ENCODE results near the gene CDH20. TPM values are rescaled to one million over a fixed set of nuclear protein-coding genes. Genes with fewer than 3 reads are reported as not detected.

CDH20 gene
- total RNA-seq, 2 donors from 2014 or later, result 0.14 to 0.19 TPM

DNA sequence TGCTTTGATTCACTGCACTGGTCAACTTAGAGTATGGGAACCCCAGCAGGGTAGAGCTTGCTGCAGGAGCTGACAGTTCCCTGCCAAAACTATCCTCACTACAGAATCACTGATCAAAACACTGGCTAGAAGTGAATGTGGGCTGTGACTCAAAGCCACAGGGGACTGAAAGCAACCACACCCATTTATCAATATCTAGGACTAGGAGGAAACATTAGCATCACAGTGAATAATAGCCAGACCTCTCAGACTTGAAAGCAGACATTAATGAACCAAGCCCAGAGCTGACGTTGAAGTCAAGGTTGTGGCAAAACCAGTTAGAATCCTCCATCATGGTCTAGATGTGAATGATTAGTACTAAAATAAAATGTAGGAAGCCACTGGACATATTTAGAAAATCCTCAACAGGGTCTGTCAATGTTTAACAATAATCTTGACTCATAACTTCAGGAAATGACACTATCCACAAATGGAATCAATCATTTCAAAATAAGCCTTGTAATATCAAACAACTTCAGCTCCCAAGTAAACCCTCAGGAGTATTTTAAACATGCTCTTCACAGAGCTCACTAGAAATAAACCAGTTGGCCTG, 131.4 kb downstream of the CDH20 start:
- no peaks in the 10 kb centered on the region for H3K4me1 Mint-ChIP-seq (ENCODE audit: low read depth)
- no peak overlapping the region for H3K27ac Mint-ChIP-seq
- no peaks in the 10 kb centered on the region for H3K36me3 Mint-ChIP-seq (ENCODE audit: insufficient read depth in 2 of 2)
- H3K4me3 Mint-ChIP-seq, result no peak overlapping the region
- DNase-seq (no peak), ATAC-seq (replicated peaks in 1 of 2) (no peak)
- H3K27me3 Mint-ChIP-seq (ENCODE audit: low read depth), result peaks cover 10% of the 10 kb centered on the region
- no peaks in the 10 kb centered on the region for H3K9me3 Mint-ChIP-seq

DNA sequence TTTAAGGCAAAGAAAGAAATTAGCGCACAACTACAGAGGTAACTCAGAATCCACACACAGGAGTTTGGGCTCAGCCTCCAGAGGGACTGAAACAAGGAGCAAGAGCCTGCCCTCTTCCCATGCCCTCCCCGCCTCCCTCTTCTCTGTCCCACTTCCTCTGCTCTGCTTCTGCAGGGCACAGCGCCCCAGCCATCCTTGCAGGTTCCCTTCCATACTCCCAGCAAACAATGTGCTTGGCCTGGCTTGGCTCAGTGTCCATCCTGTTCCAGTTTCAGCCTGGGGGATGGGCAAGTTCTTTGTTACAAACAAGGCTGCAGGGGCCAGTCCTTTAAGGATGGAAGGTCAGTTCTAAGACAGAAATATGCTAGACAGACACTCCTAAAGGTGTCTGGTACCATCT, 133.5 kb downstream of the CDH20 start:
- no peaks in the 10 kb centered on the region for H3K9me3 Mint-ChIP-seq
- H3K36me3 Mint-ChIP-seq (ENCODE audit: insufficient read depth in 2 of 2), result no peaks in the 10 kb centered on the region
- H3K27me3 Mint-ChIP-seq (ENCODE audit: low read depth), result peaks cover 10% of the 10 kb centered on the region
- H3K4me3 Mint-ChIP-seq, result no peak overlapping the region
- H3K4me1 Mint-ChIP-seq (ENCODE audit: low read depth), result no peaks in the 10 kb centered on the region
- no peak for DNase-seq
- H3K27ac Mint-ChIP-seq, result no peak overlapping the region
- ATAC-seq (replicated peaks in 1 of 2), result no peak

DNA sequence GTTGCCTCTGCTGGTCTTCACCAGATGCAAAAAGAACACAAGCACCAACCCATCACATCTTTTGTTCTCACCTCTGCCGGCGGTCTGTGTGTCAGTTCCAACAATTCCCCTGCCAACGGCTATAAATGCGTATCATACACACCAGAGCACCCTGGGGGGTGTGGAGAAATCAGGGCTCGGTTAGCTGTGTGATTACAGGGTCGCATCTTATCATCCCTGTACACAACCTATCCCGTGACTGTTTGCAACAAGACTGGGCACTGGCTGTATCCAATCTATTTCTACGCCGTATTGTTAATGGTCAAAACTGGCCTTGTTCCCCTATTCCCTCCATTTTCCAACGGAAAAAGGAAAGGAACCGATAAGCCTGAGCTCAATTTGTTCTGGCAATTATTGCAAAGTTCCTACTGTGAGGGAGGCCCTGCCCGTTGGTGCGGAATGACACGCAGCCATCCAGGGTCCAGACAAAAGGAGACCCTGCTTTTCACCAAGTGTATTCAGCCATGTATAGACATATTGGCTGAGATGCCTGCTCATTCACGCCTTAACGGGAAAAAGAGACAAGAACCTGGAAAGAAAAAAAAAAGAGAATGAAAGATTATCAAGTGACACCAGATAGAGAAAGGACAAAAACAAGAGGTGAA, 136.9 kb downstream of the CDH20 start:
- no peaks in the 10 kb centered on the region for H3K4me1 Mint-ChIP-seq (ENCODE audit: low read depth)
- DNase-seq (no peak), ATAC-seq (replicated peaks in 1 of 2) (no peak)
- no peak overlapping the region for H3K27ac Mint-ChIP-seq
- H3K4me3 Mint-ChIP-seq, result no peak overlapping the region
- no peaks in the 10 kb centered on the region for H3K27me3 Mint-ChIP-seq (ENCODE audit: low read depth)
- no peaks in the 10 kb centered on the region for H3K9me3 Mint-ChIP-seq
- no peaks in the 10 kb centered on the region for H3K36me3 Mint-ChIP-seq (ENCODE audit: insufficient read depth in 2 of 2)

DNA sequence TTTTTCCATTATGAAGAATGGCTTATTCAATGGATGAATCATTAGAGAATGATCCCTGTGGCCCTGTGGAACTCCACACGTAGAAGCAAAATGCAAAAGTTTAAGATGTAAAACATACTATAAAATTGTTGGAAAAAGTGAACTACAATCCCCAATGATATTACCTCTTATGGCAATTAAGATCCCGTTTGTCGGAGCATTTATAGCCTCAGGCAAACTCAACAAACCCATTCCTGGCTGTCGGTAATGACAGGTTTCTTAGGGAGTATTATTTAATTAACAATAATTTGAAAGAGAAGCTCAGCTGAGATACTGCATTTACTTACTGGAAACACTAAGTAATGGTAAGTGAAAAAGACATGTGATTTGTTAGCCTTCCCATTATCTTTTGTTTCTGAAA, 138.3 kb downstream of the CDH20 start:
- DNase-seq (no peak), ATAC-seq (replicated peaks in 1 of 2) (no peak)
- H3K36me3 Mint-ChIP-seq (ENCODE audit: insufficient read depth in 2 of 2), result no peaks in the 10 kb centered on the region
- H3K27me3 Mint-ChIP-seq (ENCODE audit: low read depth), result peaks cover 4% of the 10 kb centered on the region
- H3K9me3 Mint-ChIP-seq, result no peaks in the 10 kb centered on the region
- no peak overlapping the region for H3K27ac Mint-ChIP-seq
- H3K4me3 Mint-ChIP-seq, result no peak overlapping the region
- H3K4me1 Mint-ChIP-seq (ENCODE audit: low read depth), result no peaks in the 10 kb centered on the region

DNA sequence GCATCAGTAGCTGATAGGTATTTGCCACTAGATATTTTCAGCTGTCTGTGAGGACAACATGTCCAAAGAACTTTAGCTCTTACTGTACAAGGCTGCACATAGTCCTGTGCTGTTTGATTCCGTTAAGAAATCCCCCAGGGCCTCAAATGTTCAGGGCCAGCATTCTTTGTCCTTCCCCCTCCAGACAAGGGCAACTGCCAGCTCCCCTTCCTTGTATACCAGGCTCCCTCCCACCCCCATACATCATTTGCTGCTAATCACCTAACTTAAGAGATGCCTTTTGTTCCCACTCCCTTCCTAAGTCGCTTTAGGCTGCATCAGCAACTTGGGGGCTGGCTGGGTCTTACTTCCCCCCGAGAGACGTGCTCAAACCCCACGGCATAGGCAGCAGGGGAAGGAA, 138.7 kb downstream of the CDH20 start:
- Mint-ChIP-seq H3K4me3 (no peak overlapping the region), H3K27me3 (ENCODE audit: low read depth) (peaks cover 4% of the 10 kb centered on the region), H3K36me3 (ENCODE audit: insufficient read depth in 2 of 2) (no peaks in the 10 kb centered on the region), H3K9me3 (no peaks in the 10 kb centered on the region), H3K4me1 (ENCODE audit: low read depth) (no peaks in the 10 kb centered on the region), H3K27ac (no peak overlapping the region)
- DNase-seq (no peak), ATAC-seq (replicated peaks in 1 of 2) (no peak)

DNA sequence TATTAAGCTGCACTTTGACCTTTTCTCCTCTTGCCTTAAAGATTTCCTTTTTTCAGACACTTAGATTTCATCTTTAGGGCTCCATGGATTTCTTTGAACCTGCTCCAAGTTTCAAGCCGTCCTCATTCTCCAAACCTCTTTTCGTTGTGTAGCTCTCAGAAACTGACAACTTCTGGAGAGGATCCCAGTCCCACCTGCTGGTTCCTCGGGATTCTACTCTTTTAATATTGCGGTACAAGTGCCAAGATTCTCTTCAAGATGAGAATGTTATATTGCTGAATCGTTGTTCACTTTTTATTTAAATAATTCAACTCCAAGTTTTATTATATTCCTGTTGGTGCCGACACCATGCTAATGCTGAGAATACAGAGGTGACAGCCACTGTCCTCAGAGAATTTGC, 141.1 kb downstream of the CDH20 start:
- Mint-ChIP-seq H3K4me1 (ENCODE audit: low read depth) (no peaks in the 10 kb centered on the region), H3K27me3 (ENCODE audit: low read depth) (peaks cover 4% of the 10 kb centered on the region), H3K4me3 (no peak overlapping the region), H3K36me3 (ENCODE audit: insufficient read depth in 2 of 2) (no peaks in the 10 kb centered on the region), H3K9me3 (no peaks in the 10 kb centered on the region), H3K27ac (no peak overlapping the region)
- DNase-seq, result no peak
- ATAC-seq (replicated peaks in 1 of 2), result no peak

DNA sequence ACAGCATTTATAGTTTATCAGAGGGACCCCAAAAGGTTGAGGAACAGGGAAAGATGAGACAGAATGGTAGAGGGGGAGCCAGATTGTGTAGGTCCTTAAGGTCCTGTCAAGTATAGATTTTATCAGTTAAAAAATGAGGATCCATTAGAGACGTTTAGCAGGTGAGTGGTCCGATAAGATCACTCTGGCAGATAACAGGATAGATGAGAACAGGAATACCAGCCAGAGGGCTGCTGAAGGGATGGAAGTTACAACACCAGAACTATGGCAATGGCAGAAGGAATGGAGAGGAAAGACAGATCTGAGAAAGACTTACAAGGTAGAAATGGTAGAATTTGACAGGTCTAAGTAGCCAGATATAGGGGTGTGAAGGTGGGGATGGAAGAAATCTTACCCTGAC, 141.7 kb downstream of the CDH20 start:
- Mint-ChIP-seq H3K9me3 (no peaks in the 10 kb centered on the region), H3K4me1 (ENCODE audit: low read depth) (no peaks in the 10 kb centered on the region), H3K27ac (no peak overlapping the region), H3K36me3 (ENCODE audit: insufficient read depth in 2 of 2) (no peaks in the 10 kb centered on the region), H3K4me3 (no peak overlapping the region), H3K27me3 (ENCODE audit: low read depth) (peaks cover 4% of the 10 kb centered on the region)
- DNase-seq (no peak), ATAC-seq (replicated peaks in 1 of 2) (no peak)

DNA sequence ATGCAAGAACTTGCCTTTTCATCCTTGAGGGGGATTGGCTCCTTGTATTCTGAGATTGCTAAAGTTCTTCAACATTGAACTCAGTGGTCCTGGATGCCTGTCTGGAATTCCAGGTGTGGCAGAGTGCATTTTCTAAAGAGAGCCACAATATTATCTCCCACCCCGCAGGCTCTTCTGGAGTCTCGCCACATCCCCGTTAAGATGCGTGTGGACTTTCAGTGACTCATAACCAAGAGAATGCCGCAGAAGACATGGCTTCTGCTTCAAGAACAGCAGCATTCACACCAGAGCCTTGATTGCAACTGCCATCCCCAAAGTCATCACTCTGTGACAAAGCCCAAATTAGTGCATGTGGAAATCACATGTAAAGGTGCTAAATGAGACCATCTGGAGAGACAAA, 142.7 kb downstream of the CDH20 start:
- H3K4me3 Mint-ChIP-seq, result no peak overlapping the region
- ATAC-seq (replicated peaks in 1 of 2), result no peak
- H3K27ac Mint-ChIP-seq, result no peak overlapping the region

DNA sequence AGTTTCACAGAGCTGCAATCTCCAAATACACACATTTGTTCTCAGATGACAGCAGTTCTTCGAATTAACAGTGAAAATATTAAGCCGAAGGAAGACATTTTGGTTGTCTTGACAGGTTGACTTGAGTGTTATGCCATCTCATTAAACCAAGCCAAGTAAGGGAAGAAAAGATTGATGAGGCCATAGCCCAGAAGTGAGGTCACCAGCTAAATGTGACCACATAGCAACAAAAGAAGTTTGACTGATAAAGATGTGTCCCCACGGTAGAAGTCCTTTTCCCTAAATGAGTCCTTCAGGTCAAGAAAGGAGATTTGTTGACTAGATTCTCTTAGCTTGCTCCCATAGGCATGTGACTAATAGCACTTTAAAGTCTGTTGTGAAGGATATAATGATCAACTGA, 156.1 kb downstream of the CDH20 start:
- Mint-ChIP-seq H3K4me3 (no peak overlapping the region), H3K27me3 (ENCODE audit: low read depth) (no peaks in the 10 kb centered on the region), H3K36me3 (ENCODE audit: insufficient read depth in 2 of 2) (no peaks in the 10 kb centered on the region), H3K4me1 (ENCODE audit: low read depth) (no peaks in the 10 kb centered on the region), H3K27ac (no peak overlapping the region), H3K9me3 (no peaks in the 10 kb centered on the region)
- ATAC-seq (replicated peaks in 1 of 2) (no peak), DNase-seq (no peak)

More for the DNA sequence above, 142.7 kb downstream of the CDH20 start:
- H3K9me3 Mint-ChIP-seq, result no peaks in the 10 kb centered on the region
- DNase-seq, result no peak
- H3K36me3 Mint-ChIP-seq (ENCODE audit: insufficient read depth in 2 of 2), result no peaks in the 10 kb centered on the region
- H3K4me1 Mint-ChIP-seq (ENCODE audit: low read depth), result no peaks in the 10 kb centered on the region
- H3K27me3 Mint-ChIP-seq (ENCODE audit: low read depth), result peaks cover 4% of the 10 kb centered on the region

DNA sequence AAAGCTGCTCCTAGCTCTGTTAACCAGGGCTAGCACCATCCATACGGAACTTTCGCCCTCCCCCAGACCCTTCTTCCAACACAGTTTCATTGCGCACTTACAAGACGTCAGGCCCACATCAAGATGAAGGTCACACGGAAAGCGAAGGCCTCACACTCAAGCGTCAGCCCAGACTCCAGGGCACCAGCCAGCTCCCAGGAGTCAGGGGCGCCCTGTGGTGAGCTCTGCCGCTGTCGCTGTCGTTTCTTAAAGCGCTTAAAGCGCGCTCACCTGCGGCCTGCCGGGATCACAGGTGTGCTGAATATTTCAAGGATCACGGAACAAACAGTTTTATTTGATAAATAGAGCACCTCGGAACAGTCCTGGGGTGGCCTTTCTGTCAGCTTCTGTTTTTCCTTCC, 163.1 kb downstream of the CDH20 start:
- no peak for DNase-seq
- Mint-ChIP-seq H3K4me3 (no peak overlapping the region), H3K27ac (no peak overlapping the region), H3K4me1 (ENCODE audit: low read depth) (no peaks in the 10 kb centered on the region), H3K36me3 (ENCODE audit: insufficient read depth in 2 of 2) (no peaks in the 10 kb centered on the region), H3K27me3 (ENCODE audit: low read depth) (no peaks in the 10 kb centered on the region), H3K9me3 (no peaks in the 10 kb centered on the region)
- no peak for ATAC-seq (replicated peaks in 1 of 2)

DNA sequence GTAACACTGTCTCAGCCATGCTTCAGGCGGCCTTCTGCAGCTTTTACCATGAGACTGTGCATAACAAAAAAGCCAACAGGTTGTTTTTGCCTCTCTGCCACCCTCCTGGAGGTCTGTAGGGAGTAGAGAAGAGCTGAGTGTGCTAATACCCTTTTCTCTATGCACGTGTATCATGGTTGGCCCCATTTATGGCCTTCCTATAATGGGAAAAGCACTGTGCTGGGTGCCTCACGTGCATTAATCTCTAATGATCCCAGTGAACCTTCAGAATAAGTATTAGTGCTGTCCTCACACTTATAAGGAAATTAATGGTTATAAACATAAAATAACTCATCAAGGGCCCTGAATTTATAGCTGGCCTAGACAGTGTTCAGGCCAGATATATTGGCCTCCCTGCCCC, 164.2 kb downstream of the CDH20 start:
- DNase-seq (no peak), ATAC-seq (replicated peaks in 1 of 2) (no peak)
- no peak overlapping the region for H3K27ac Mint-ChIP-seq
- no peaks in the 10 kb centered on the region for H3K4me1 Mint-ChIP-seq (ENCODE audit: low read depth)
- H3K4me3 Mint-ChIP-seq, result no peak overlapping the region
- no peaks in the 10 kb centered on the region for H3K27me3 Mint-ChIP-seq (ENCODE audit: low read depth)
- no peaks in the 10 kb centered on the region for H3K36me3 Mint-ChIP-seq (ENCODE audit: insufficient read depth in 2 of 2)
- no peaks in the 10 kb centered on the region for H3K9me3 Mint-ChIP-seq

DNA sequence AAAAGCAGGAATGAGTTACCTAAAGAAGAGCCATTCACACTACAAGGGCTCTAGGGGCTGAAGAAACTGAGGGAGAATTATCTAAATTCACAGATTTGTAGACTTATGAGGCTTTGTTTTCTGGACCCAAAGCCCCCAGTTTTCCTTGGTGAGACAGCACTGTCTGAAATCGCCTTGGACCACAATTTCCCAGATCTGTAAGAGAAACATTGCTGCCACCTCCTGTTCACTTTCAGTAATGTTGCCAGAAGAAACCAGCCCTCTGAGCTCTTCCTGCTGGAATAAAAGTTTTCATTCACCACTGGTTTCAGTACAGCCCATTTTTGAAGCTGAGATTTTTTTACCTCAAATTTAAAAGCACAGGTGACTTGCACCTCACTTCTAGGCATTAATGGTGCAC, 169.2 kb downstream of the CDH20 start:
- no peaks in the 10 kb centered on the region for H3K4me1 Mint-ChIP-seq (ENCODE audit: low read depth)
- H3K9me3 Mint-ChIP-seq, result no peaks in the 10 kb centered on the region
- no peak overlapping the region for H3K4me3 Mint-ChIP-seq
- DNase-seq (peak; percentile 3 to 5), ATAC-seq (replicated peaks in 1 of 2) (no peak)
- no peak overlapping the region for H3K27ac Mint-ChIP-seq
- H3K36me3 Mint-ChIP-seq (ENCODE audit: insufficient read depth in 2 of 2), result no peaks in the 10 kb centered on the region
- peaks cover 9% of the 10 kb centered on the region for H3K27me3 Mint-ChIP-seq (ENCODE audit: low read depth)

DNA sequence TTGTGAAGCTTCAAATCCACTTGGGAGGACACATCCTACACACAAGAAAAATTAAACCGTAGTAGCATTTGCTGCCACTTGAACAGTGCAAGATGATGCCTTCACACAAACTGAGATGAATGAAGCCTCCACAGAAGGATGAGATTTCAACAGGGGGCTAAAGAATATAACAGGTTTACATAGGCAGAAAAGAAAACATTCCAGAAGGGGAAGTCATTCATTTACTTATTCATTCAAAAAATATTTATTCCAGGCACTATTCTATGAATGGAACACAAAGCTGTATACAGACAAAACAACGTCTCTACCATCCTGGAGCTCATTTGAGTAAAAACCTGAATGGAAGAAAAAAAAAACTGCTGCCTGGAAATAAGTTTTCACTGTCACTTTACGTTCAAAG, 170.5 kb downstream of the CDH20 start:
- Mint-ChIP-seq H3K9me3 (peaks cover 0 to 2% of the 10 kb centered on the region in 2 donors), H3K4me3 (no peak overlapping the region), H3K4me1 (ENCODE audit: low read depth) (no peaks in the 10 kb centered on the region), H3K27me3 (ENCODE audit: low read depth) (peaks cover 9% of the 10 kb centered on the region), H3K27ac (no peak overlapping the region), H3K36me3 (ENCODE audit: insufficient read depth in 2 of 2) (no peaks in the 10 kb centered on the region)
- no peak for ATAC-seq (replicated peaks in 1 of 2)
- DNase-seq, result no peak

DNA sequence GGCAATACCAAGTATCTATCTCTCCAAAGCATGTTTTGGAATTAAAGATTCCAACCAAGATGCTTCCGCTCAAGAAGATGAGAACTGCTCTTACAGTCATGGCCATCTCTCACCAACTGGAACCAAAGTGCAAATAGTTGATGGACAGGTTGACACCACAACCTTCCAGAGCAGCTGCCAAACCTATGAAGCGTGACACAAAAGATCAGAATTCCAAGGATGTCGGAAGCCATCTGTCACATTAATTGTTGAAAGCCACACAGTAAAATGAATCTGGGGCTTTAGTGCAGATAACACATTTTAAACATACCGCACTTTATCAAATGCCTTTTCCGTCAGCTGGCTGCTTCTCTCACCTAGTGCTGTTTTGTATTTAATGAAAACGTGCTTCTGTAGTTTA, 195.7 kb downstream of the CDH20 start:
- DNase-seq (no peak), ATAC-seq (replicated peaks in 1 of 2) (no peak)
- no peak overlapping the region for H3K4me3 Mint-ChIP-seq
- H3K36me3 Mint-ChIP-seq (ENCODE audit: insufficient read depth in 2 of 2), result no peaks in the 10 kb centered on the region
- no peaks in the 10 kb centered on the region for H3K27me3 Mint-ChIP-seq (ENCODE audit: low read depth)
- H3K9me3 Mint-ChIP-seq, result no peaks in the 10 kb centered on the region
- H3K4me1 Mint-ChIP-seq (ENCODE audit: low read depth), result no peaks in the 10 kb centered on the region
- H3K27ac Mint-ChIP-seq, result no peak overlapping the region
